Panc1 (cell line): ENCODE results near the gene HACL1. TPM values are rescaled to one million over a fixed set of nuclear protein-coding genes. Genes with fewer than 3 reads are reported as not detected.
"Not testable (repeated sequence)": the region's sequence is repeated elsewhere in the genome, so short reads cannot be mapped to it uniquely, and the experiment has no call there.

Experiments
- ATAC-seq: fragments of 200-7000 bp; cut with Tn5 transposase; 2 replicates; pipeline ENCODE4 v1.9.1; 2020; ENCODE audit warnings: mild to moderate bottlenecking, moderate library complexity
- BruUV-seq: library from RNA; stranded (reverse); fragments of 400-500 nt; replicated peaks from 2 replicates; lab custom pipeline; 2021; lab: Mats Ljungman, UMichigan
- CTCF ChIA-PET: fragments of 300-600 bp; sonication (Branson Sonifier 250); formaldehyde crosslinking; loops from one replicate; lab custom pipeline; 2022; ENCODE audit warnings: antibody characterized with exemption; lab: Charles Lee
- POLR2A ChIA-PET: fragments of 300-600 bp; sonication (Branson Sonifier 250); formaldehyde crosslinking; loops from one replicate; lab custom pipeline; 2022; ENCODE audit warnings: antibody characterized with exemption; lab: Charles Lee
- DNase-seq: peaks from one replicate; pipeline ENCODE4 v3.0.0-alpha.2; 2010; ENCODE audit warnings: low read depth, low spot score
- H3K27ac ChIP-seq: 2 replicates; pipeline ENCODE4 v1.5.1; 2011; ENCODE audit warnings: mild to moderate bottlenecking, low read length, inconsistent platforms
- H3K27me3 ChIP-seq: fragments of 200-500 bp; sonication (Bioruptor generic); 2 replicates; pipeline ENCODE4 v1.6.0; 2014; ENCODE audit warnings: low read length, inconsistent platforms; ENCODE audit not compliant: control insufficient read depth, insufficient read depth
- H3K36me3 ChIP-seq: fragments of 200-500 bp; sonication (Bioruptor generic); 2 replicates; pipeline ENCODE4 v1.5.1; 2014; ENCODE audit warnings: inconsistent platforms, mild to moderate bottlenecking, low read length, moderate library complexity; ENCODE audit not compliant: control insufficient read depth, insufficient read depth
- H3K4me1 ChIP-seq: 2 replicates; pipeline ENCODE4 v1.5.1; 2011; ENCODE audit warnings: inconsistent platforms, mild to moderate bottlenecking, low read length, moderate library complexity; ENCODE audit not compliant: control insufficient read depth, insufficient read depth
- H3K4me3 ChIP-seq, 2 experiments: 2 replicates each; pipeline ENCODE4 v1.5.1; 2011 to 2012; ENCODE audit warnings: low read depth in 2 of 2, low read length in 2 of 2, mild to moderate bottlenecking in 2 of 2, inconsistent platforms in 1 of 2, moderate library complexity in 1 of 2
- H3K9me3 ChIP-seq: fragments of 200-500 bp; sonication (Bioruptor generic); 2 replicates; pipeline ENCODE4 v1.5.1; 2014; ENCODE audit warnings: low read depth, mild to moderate bottlenecking, inconsistent platforms, low read length, moderate library complexity; ENCODE audit not compliant: control insufficient read depth, insufficient read depth
- CTCF ChIP-seq: fragments of 450-650 bp; IDR thresholded peaks from 2 replicates; pipeline ENCODE4 v1.5.1; 2017; ENCODE audit warnings: mild to moderate bottlenecking
- POLR2AphosphoS5 ChIP-seq: IDR thresholded peaks from 2 replicates; pipeline ENCODE4 v1.6.1; 2012; ENCODE audit warnings: mild to moderate bottlenecking, low read depth, low read length, moderate library complexity
- REST ChIP-seq, 2 experiments: IDR thresholded peaks; 2 replicates each; pipeline ENCODE4 v1.6.1; 2011 to 2012; ENCODE audit warnings: low read depth in 2 of 2, control low read depth in 1 of 2, low read length in 1 of 2, mild to moderate bottlenecking in 1 of 2, moderate library complexity in 1 of 2; ENCODE audit not compliant: insufficient read depth in 1 of 2
- SIN3A ChIP-seq: IDR thresholded peaks from 2 replicates; pipeline ENCODE4 v1.6.1; 2012; ENCODE audit warnings: low read depth, mild to moderate bottlenecking, low read length, moderate library complexity, borderline replicate concordance; ENCODE audit not compliant: insufficient read depth
- TCF7L2 ChIP-seq: IDR thresholded peaks from 2 replicates; pipeline ENCODE4 v1.6.1; 2011; ENCODE audit warnings: mild to moderate bottlenecking, low read depth, low read length, inconsistent platforms
- in situ Hi-C: cut with HindIII; loops from 2 replicates; pipeline ENCODE4 v1.10.0; 2016; ENCODE audit warnings: low sequenced_read_pairs, low pct_unique_long_range_greater_than_20kb
- intact Hi-C: fragments of 100-400 bp; cut with micrococcal nuclease; formaldehyde crosslinking; loops from one replicate; pipeline ENCODE4 v1.10.0; 2022; ENCODE audit not compliant: unreplicated experiment
- total RNA-seq: library from RNA; stranded (reverse); gene quantifications from one replicate; pipeline ENCODE4 v1.2.1, GENCODE V29; 2021; ENCODE audit not compliant: unreplicated experiment

HACL1 gene
- total RNA-seq, 1 experiment from 2014 or later: 26.8 TPM

- H3K4me1 ChIP-seq, ATAC-seq, DNase-seq, H3K27me3 ChIP-seq, H3K36me3 ChIP-seq, CTCF ChIA-PET, in situ Hi-C loops, H3K9me3 ChIP-seq, H3K4me3 ChIP-seq, POLR2A ChIA-PET, intact Hi-C loops, BruUV-seq, H3K27ac ChIP-seq: not testable (repeated sequence)
These were observed 18.5 kb upstream of the HACL1 start for GRCh38 chr3:15619659-15620464.

GRCh38 chr3:15616053-15616452, 14.7 kb upstream of the HACL1 start:
- ATAC-seq: no peak
- peaks cover 16% of the 10 kb centered on the region for H3K4me1 ChIP-seq
- BruUV-seq: no TSS peak
- no peak overlapping the region for H3K4me3 ChIP-seq
- no peak for DNase-seq
- ChIA-PET POLR2A (no interaction called here), CTCF (no interaction called here)
- no peaks in the 10 kb centered on the region for H3K36me3 ChIP-seq
- in situ Hi-C loops: no loop called here
- H3K27me3 ChIP-seq: no peaks in the 10 kb centered on the region
- H3K9me3 ChIP-seq: peaks cover 3% of the 10 kb centered on the region; the same call in 1 of the 2 replicates
- intact Hi-C loops: no loop called here
- no peak overlapping the region for H3K27ac ChIP-seq
- TF ChIP-seq SIN3A: no peak
- TF ChIP-seq TCF7L2: no peak
- no peak for TF ChIP-seq REST (IDR thresholded peaks at IDR 0.05; ENCODE audit: insufficient read depth in 1 of 2, low read depth in 2 of 2, low read length in 1 of 2)
- TF ChIP-seq CTCF: no peak
- no peak for TF ChIP-seq POLR2AphosphoS5

- ATAC-seq (no peak), DNase-seq (no peak)
- ChIA-PET POLR2A (no interaction called here), CTCF (no interaction called here)
- no TSS peak for BruUV-seq
- intact Hi-C loops: no loop called here
- H3K27me3 ChIP-seq: no peaks in the 10 kb centered on the region
- no peak overlapping the region for H3K4me3 ChIP-seq
- no peaks in the 10 kb centered on the region for H3K36me3 ChIP-seq
- in situ Hi-C loops: no loop called here
- TF ChIP-seq SIN3A (no peak), POLR2AphosphoS5 (no peak), CTCF (no peak), TCF7L2 (no peak), REST (IDR thresholded peaks at IDR 0.05; ENCODE audit: insufficient read depth in 1 of 2, low read depth in 2 of 2, low read length in 1 of 2) (no peak)
- no peaks in the 10 kb centered on the region; the same call in 1 of the 2 replicates for H3K9me3 ChIP-seq
- peaks cover 22% of the 10 kb centered on the region for H3K4me1 ChIP-seq
- no peak overlapping the region; the same call in 1 of the 2 replicates for H3K27ac ChIP-seq
These were observed 13.6 kb upstream of the HACL1 start for GRCh38 chr3:15614958-15615357.
